ENCODE measurements around the gene STX18. TPM values are rescaled to one million over a fixed set of nuclear protein-coding genes. Genes with fewer than 3 reads are reported as not detected.

Gene STX18
- total and polyA plus RNA-seq, 10 of the 15 experiments (the other 5 are each of a cell fraction or from before 2014, with no cell fraction given) = 8.2 to 46.6 (median 31.1) TPM

- CTCF ChIA-PET = no interaction called here
- no peak overlapping the region for H3K4me2 ChIP-seq (ENCODE audit: control insufficient read depth, insufficient read depth)
- DNase-seq (ENCODE audit: low read depth, low spot score) (no peak), FAIRE-seq (no peak), ATAC-seq (no peak)
- no TSS peak for BruUV-seq (replicated peaks)
- POLR2A ChIA-PET = no interaction called here
- H4K20me1 ChIP-seq (ENCODE audit: control insufficient read depth, insufficient read depth) = no peaks in the 10 kb centered on the region
- SMC1A ChIA-PET (ENCODE audit: uncharacterized antibody, unreplicated experiment) = no interaction called here
- H3K4me3 ChIP-seq = no peak overlapping the region
- in situ Hi-C loops (cut with MboI) = no loop called here
- intact Hi-C loops (cut with micrococcal nuclease; ENCODE audit: unreplicated experiment) = no loop called here
- H3K9me3 ChIP-seq (replicated peaks; ENCODE audit: control insufficient read depth, insufficient read depth, low read length) = no peaks in the 10 kb centered on the region
- TF ChIP-seq ZBTB11 (CRISPR knock-in tag; IDR thresholded peaks at IDR 0.05) (no peak), IRF3 (IDR thresholded peaks at IDR 0.05) (no peak), JUND (IDR thresholded peaks at IDR 0.05; ENCODE audit: low read depth, low read length) (no peak), ZNF207 (IDR thresholded peaks at IDR 0.05; ENCODE audit: borderline replicate concordance) (no peak), WRNIP1 (IDR thresholded peaks at IDR 0.05; ENCODE audit: borderline replicate concordance, low read depth, low read length) (no peak), ASH2L (IDR thresholded peaks at IDR 0.05; ENCODE audit: borderline replicate concordance, low read depth) (no peak), RAD21 (IDR thresholded peaks at IDR 0.05; ENCODE audit: insufficient read depth, low read depth, low read length) (no peak), SP1 (IDR thresholded peaks at IDR 0.05; ENCODE audit: low read depth, low read length) (no peak), E2F8 (IDR thresholded peaks at IDR 0.05; ENCODE audit: low read depth, partially characterized antibody) (no peak)
- RAD21 ChIA-PET (ENCODE audit: unreplicated experiment) = no interaction called here
- H3K27me3 ChIP-seq (replicated peaks in 1 of 2; ENCODE audit: control insufficient read depth in 2 of 2, insufficient read depth in 2 of 2, low read length in 1 of 2) = no peaks in the 10 kb centered on the region
- no peak overlapping the region for H3K9ac ChIP-seq (ENCODE audit: control insufficient read depth, insufficient read depth, low read length)
- no peaks in the 10 kb centered on the region for H3K4me1 ChIP-seq (ENCODE audit: control insufficient read depth, insufficient read depth, low read length)
- WGBS (ENCODE audit: insufficient coverage, insufficient replicate concordance, low lambda C conversion rate, missing lambda C conversion rate) = 94% methylated on average over 12 of the region's 12 CpGs
- no peak overlapping the region for H3K27ac ChIP-seq (ENCODE audit: control insufficient read depth, insufficient read depth)
- no peak overlapping the region for H2AFZ ChIP-seq (ENCODE audit: control insufficient read depth, low read depth, low read length)
- no peaks in the 10 kb centered on the region for H3K79me2 ChIP-seq (ENCODE audit: control insufficient read depth, insufficient read depth, low read length)
- peaks cover 8 to 18% of the 10 kb centered on the region in 2 experiments; a peak in 3 of 4 replicates for H3K36me3 ChIP-seq (ENCODE audit: control insufficient read depth in 2 of 2, insufficient read depth in 2 of 2, low read length in 1 of 2)
These were observed 121.4 kb downstream of the STX18 start for GRCh38 chr4:4420421-4420820.
